RWPE2 (cell line): ENCODE results near the gene HES2.
A peak's percentile ranks its signal among the peaks of the same experiment; 100 is the strongest.

Experiments
- ATAC-seq: fragments of 200-7000 bp; cut with Tn5 transposase; 3 replicates; pipeline ENCODE4 v1.9.1; 2021; ENCODE audit warnings: low read depth
- DNase-seq: peaks from one replicate; pipeline ENCODE4 v3.0.0-alpha.2; 2020; ENCODE audit warnings: low spot score
- H3K27ac ChIP-seq: fragments of 450-650 bp; 2 replicates; pipeline ENCODE4 v1.5.1; 2017; ENCODE audit warnings: mild to moderate bottlenecking; ENCODE audit not compliant: poor library complexity, severe bottlenecking
- H3K27me3 ChIP-seq: fragments of 250-450 bp; sonication (Bioruptor Pico); 2 replicates; pipeline ENCODE4 v1.5.1; 2021; ENCODE audit warnings: mild to moderate bottlenecking, moderate library complexity; ENCODE audit not compliant: insufficient read depth, poor library complexity, severe bottlenecking
- H3K36me3 ChIP-seq: fragments of 250-450 bp; sonication (Bioruptor Pico); 2 replicates; pipeline ENCODE4 v1.5.1; 2020; ENCODE audit warnings: low read depth, mild to moderate bottlenecking, moderate library complexity
- H3K4me1 ChIP-seq: fragments of 250-450 bp; sonication (Bioruptor Pico); 2 replicates; pipeline ENCODE4 v1.5.1; 2021; ENCODE audit warnings: mild to moderate bottlenecking, moderate library complexity; ENCODE audit not compliant: insufficient read depth, poor library complexity, severe bottlenecking
- H3K4me3 ChIP-seq: fragments of 250-450 bp; sonication (Bioruptor Pico); 2 replicates; pipeline ENCODE4 v1.5.1; 2021; ENCODE audit warnings: mild to moderate bottlenecking, moderate library complexity; ENCODE audit not compliant: severe bottlenecking
- H3K9me3 ChIP-seq: fragments of 250-450 bp; sonication (Bioruptor Pico); 2 replicates; pipeline ENCODE4 v1.5.1; 2021; ENCODE audit warnings: mild to moderate bottlenecking, moderate library complexity; ENCODE audit not compliant: severe bottlenecking
- TF ChIP-seq, protein P1 (sequence below): fragments of 450-650 bp; IDR thresholded peaks from one replicate; pipeline ENCODE4 v1.5.1; 2017; ENCODE audit warnings: mild to moderate bottlenecking, moderate library complexity; ENCODE audit not compliant: poor library complexity, severe bottlenecking

Gene HES2

DNA sequence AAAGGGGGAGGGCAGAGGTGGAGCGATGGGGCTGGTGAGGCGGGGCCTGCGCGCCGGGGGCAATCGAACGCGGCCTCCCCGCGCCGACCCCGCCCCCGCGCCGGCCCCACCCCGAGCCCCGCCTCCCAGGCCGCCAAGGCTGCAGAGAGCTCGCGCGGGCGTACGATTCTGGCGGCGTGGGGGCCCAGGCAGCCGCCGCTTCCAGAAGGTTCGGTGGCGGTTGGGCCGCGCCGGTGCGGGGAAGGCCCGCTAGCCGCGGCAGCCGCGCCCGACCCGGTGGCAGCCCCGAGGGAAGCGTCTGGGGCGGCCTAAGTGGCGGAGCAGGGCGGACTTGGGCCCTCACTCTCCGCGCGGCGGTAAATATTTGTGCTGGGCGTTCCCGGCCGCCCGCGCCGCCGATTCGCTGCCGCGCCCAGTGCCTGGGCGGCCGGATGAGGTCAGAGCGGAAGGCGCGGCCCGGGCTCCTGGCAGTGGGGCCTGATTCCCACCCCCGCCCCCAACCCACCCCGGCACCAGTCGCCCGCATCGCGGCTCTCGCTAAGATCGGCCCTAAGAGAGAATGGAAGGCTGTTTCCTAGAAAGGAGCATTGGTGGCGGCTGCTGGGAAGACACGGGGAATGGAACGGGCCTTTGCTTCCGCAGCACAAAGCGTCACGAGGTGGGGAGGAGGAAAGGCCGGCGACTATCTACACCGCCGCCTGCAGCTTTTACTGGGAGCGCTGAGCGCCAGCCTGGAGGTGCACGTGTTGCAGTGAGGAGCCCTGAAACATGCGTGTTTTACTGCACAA is 26.1 kb downstream of the HES2 start, which contains the start of gene ACOT7:
ACOT7 (minus strand) TSS at position 368 of the 788 bp plus-strand sequence. CDS start 368 bp downstream, outside the sequence.
- DNase-seq (peak; percentile 87), ATAC-seq (peak; percentile 85)
- TF ChIP-seq, protein P1, sequence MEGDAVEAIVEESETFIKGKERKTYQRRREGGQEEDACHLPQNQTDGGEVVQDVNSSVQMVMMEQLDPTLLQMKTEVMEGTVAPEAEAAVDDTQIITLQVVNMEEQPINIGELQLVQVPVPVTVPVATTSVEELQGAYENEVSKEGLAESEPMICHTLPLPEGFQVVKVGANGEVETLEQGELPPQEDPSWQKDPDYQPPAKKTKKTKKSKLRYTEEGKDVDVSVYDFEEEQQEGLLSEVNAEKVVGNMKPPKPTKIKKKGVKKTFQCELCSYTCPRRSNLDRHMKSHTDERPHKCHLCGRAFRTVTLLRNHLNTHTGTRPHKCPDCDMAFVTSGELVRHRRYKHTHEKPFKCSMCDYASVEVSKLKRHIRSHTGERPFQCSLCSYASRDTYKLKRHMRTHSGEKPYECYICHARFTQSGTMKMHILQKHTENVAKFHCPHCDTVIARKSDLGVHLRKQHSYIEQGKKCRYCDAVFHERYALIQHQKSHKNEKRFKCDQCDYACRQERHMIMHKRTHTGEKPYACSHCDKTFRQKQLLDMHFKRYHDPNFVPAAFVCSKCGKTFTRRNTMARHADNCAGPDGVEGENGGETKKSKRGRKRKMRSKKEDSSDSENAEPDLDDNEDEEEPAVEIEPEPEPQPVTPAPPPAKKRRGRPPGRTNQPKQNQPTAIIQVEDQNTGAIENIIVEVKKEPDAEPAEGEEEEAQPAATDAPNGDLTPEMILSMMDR = peak; percentile 20
- H3K4me3 ChIP-seq = peak within 1 kb of the TSS; percentile 73
- no peaks in the 10 kb centered on the region for H3K4me1 ChIP-seq
- no peaks in the 10 kb centered on the region for H3K27me3 ChIP-seq
- H3K9me3 ChIP-seq = no peaks in the 10 kb centered on the region
- no peaks in the 10 kb centered on the region for H3K36me3 ChIP-seq
- peak within 1 kb of the TSS; percentile 66 for H3K27ac ChIP-seq

DNA sequence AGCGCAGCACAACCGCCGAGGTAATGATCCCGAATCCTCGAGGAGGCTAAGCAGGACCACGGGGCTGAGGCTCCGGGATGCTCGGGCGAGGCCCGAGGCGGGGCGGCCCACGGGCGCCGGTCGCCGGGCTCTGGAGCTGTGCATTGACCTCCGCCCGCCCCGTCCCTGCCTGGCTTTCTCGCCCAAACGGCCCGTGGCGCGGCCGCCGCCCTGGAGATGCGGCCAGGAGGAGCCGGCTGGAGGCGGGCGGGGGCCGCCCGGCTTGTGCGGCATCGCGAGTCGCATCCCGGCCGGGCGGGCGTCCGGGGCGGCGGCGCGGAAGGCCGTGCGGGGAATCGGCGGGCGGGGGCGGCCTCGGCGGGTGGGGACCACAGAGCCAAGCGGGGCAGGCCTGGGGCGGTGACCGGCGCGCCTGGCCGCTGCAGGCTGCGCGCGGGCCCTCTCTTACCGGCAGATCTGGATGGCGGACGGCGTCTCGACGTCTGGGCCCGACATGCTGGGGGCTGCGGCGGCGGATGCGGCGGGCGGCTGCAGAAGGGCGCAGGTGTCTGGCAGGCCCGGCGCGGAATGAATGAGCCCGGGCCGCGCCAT is 26.8 kb downstream of the HES2 start:
- Histone ChIP-seq H3K36me3 (no peaks in the 10 kb centered on the region), H3K27me3 (no peaks in the 10 kb centered on the region), H3K9me3 (no peaks in the 10 kb centered on the region), H3K4me1 (no peaks in the 10 kb centered on the region), H3K27ac (peak overlapping the region; percentile 66), H3K4me3 (peak overlapping the region; percentile 73)
- no peak for DNase-seq
- ATAC-seq = peak; percentile 22
- TF ChIP-seq, protein P1 = no peak

DNA sequence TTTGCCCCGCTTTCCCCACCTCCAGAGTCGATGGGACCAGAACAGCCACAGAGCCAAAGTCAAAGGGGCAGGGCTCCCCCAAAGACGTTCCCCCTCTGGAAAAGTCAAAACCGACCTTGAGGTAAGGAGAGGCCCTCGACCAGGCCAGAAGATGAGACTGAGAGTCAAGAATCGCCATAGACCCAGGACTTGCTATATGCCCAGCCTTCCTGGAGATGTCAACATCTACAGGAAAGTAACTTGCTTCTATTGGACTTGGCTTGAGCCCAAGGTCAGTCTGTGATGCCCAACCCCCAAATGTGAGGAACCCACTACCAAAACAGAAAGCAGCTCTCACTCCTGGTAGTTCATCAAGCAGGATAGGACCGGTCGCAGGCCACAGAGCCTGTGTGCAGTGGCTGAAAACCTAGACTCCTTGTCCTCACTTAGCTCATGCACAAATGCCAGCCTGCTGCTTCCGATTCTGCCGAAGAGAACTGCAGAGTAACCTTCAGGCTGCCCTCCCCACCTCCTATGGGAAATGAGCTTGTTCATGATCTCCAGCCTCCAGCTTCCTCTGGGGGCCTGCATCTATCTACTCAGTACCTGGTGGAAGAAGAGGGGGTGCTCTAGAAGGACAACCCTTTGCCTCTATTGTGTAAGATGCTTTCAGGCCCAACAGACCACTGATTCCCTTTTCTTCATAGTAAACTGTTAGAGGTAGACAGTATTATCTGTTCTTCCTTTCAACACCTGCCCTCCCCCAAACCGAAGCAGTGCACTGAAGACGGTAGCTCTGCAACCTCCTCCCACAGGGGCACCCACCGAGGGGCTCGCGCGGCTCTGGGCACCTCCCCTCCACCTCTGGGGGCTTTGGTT is 27.5 kb downstream of the HES2 start:
- Histone ChIP-seq H3K4me1 (peaks cover 2% of the 10 kb centered on the region), H3K27me3 (no peaks in the 10 kb centered on the region), H3K36me3 (no peaks in the 10 kb centered on the region), H3K9me3 (no peaks in the 10 kb centered on the region), H3K4me3 (peak overlapping the region; percentile 73), H3K27ac (peak overlapping the region; percentile 66)
- DNase-seq (no peak), ATAC-seq (peak; percentile 10; the same call in 1 of the 3 replicates)
- TF ChIP-seq, protein P1 = no peak

DNA sequence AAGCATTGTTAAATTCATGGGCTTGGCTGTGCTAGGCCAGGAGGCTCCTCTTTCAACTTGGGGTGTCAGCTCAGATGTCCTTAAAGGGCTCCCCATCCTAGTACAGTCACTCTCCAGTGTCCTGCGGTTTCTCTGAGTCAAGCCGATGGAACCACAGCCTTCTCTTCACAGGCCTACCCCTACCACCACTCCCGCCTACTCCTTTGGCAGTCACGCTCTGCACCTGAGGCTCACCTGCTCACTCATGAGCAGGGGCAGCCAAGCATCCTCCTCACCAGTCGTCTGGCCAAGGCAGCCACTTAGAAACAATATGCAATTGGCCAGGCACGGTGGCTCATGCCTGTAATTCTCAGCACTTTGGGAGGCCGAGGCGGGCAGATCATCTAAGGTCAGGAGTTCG is 29.7 kb downstream of the HES2 start:
- no peak for ATAC-seq
- Histone ChIP-seq H3K4me1 (peaks cover 13% of the 10 kb centered on the region), H3K27ac (no peak overlapping the region), H3K9me3 (no peaks in the 10 kb centered on the region), H3K27me3 (no peaks in the 10 kb centered on the region), H3K4me3 (no peak overlapping the region), H3K36me3 (no peaks in the 10 kb centered on the region)
- TF ChIP-seq, protein P1 = no peak
- DNase-seq = no peak
